ENCODE results near the gene POLE. TPM values are rescaled to one million over a fixed set of nuclear protein-coding genes. Genes with fewer than 3 reads are reported as not detected.

POLE gene
- total and polyA plus RNA-seq, 5 donors, result 10.6 to 22.1 (median 15.4) TPM

DNA sequence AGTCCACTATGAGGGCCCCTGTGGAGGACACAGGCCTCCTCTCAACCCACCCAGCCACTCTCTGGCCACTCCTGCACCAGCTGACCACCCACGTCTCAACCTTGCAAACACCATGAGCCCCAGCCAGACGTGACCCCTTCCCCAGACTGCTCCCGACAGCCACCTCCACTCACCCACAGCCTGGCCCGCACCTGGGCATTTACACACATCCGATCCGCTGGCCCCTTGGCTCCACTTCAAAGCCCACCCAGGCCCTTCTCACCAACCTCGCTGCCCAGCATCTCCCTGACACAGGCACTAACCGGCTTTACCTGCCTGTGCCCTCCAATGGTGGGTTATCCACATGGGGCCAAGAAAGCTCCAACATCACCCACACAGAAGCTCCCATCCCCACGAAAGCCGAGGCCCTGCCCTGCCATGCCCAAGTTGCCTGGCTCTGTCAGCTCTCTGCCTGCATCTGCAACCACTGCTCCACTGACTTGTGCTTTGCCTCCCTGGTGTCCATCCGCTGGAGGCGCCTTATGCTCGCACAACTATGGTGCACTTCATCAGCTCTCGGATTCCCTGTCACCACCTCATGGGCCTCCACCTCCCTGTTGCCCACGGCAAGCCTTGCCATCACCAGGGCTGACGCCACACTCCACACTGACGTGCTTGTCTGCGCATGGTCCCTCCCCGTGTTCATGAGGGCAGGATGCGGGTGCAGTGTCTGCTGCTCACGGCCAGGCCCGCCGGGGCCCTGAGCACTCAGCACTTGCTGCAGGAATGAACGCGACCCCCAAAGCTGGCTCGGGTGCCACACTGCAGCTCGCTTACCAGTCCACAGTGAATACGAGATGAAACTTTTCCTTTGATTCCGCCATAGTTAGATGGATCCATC lies 51.8 kb downstream of the POLE start:
- Histone ChIP-seq H3K27me3 (ENCODE audit: control insufficient read depth, insufficient read depth) (no peaks in the 10 kb centered on the region), H3K4me3 (ENCODE audit: low read length) (no peak overlapping the region), H3K4me1 (ENCODE audit: control insufficient read depth, insufficient read depth, low read length) (no peaks in the 10 kb centered on the region), H3K27ac (ENCODE audit: low read length) (no peak overlapping the region), H3K9me3 (ENCODE audit: control insufficient read depth, low read length) (no peaks in the 10 kb centered on the region)
- intact Hi-C loops (cut with DNase I), result no loop called here
- WGBS, result 97% methylated on average over 29 of the region's 29 CpGs
- ATAC-seq (no peak), DNase-seq (peak in 1 of 3 donors; percentile 45)

DNA sequence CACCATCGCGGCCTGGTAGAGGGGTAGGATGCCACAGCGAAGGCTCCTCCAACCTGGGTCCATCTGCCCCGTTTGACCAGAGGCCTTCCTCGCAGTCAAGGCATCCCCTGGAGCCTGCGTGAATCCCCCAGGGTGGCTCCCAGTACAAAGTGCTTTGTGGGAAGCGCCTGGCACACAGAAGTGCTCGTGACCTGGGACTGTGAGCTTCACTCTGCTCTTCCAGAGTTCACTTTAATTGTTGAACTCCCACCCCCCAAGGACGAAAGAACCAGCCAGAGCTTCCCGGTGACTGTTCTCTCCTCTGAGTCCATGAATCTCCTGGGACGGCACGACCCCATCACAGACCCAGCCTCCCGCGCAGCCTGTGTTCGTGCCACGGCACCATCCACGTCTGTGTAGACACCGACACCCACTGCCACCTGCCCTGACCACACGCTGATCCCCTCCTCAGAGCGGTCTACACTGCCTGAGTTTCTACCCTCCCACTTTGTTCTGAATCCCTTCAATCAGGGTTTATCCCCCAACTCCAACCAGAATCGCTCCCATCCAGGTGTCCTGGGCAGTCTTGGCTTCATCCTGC lies 52.6 kb downstream of the POLE start:
- Histone ChIP-seq H3K4me1 (ENCODE audit: control insufficient read depth, insufficient read depth, low read length) (no peaks in the 10 kb centered on the region), H3K27me3 (ENCODE audit: control insufficient read depth, insufficient read depth) (no peaks in the 10 kb centered on the region), H3K4me3 (ENCODE audit: low read length) (no peak overlapping the region), H3K27ac (ENCODE audit: low read length) (no peak overlapping the region), H3K9me3 (ENCODE audit: control insufficient read depth, low read length) (no peaks in the 10 kb centered on the region)
- DNase-seq (no peak), ATAC-seq (no peak)
- intact Hi-C loops (cut with DNase I), result no loop called here
- 94% methylated on average over 21 of the region's 21 CpGs for WGBS

DNA sequence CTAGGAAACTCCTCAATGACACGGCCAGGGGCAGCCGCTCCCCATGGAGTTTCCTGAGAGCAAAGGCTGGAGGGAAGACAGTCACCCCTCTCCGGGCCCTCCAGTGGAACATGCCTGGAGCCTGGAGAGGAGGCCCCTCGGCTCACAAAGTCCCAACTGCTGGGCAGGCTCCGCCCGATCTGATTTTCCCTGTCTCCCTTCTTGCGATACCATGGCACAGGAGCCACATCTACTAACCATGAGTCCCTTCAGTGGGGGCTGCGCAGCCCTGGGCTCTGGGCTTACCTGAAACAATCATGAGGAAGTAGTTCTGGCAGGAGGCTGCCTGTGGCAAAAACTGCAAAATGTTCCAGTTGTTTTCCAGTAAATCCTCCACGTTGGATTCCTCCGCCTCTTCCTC lies 53.2 kb downstream of the POLE start:
- no peaks in the 10 kb centered on the region for H3K4me1 ChIP-seq (ENCODE audit: control insufficient read depth, insufficient read depth, low read length)
- ATAC-seq (no peak), DNase-seq (peak in 1 of 3 donors; percentile 19)
- H3K9me3 ChIP-seq (ENCODE audit: control insufficient read depth, low read length), result no peaks in the 10 kb centered on the region
- intact Hi-C loops (cut with DNase I), result no loop called here
- H3K27me3 ChIP-seq (ENCODE audit: control insufficient read depth, insufficient read depth), result no peaks in the 10 kb centered on the region
- H3K4me3 ChIP-seq (ENCODE audit: low read length), result no peak overlapping the region
- 81% methylated on average over 10 of the region's 10 CpGs for WGBS
- no peak overlapping the region for H3K27ac ChIP-seq (ENCODE audit: low read length)

DNA sequence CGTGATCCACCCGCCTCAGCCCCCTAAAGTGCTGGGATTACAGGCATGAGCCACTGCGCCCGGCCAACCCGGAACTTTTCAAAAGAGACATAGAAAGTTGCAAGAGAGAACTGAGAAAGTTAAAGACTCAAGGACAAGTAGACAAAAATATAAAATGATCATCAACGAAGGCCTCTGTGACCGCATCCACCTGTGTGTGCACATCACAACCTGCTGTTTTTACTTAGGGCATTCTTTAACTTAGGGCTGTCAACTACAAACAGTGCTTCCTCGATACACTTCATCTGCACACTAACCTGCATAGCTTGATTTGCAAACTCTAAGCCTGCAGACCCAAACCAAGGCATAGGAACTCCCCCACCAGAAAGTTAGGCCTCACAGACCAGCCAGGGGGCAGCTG lies 53.7 kb downstream of the POLE start:
- Histone ChIP-seq H3K4me1 (ENCODE audit: control insufficient read depth, insufficient read depth, low read length) (no peaks in the 10 kb centered on the region), H3K27ac (ENCODE audit: low read length) (no peak overlapping the region), H3K27me3 (ENCODE audit: control insufficient read depth, insufficient read depth) (no peaks in the 10 kb centered on the region), H3K4me3 (ENCODE audit: low read length) (no peak overlapping the region), H3K9me3 (ENCODE audit: control insufficient read depth, low read length) (no peaks in the 10 kb centered on the region)
- intact Hi-C loops (cut with DNase I), result no loop called here
- ATAC-seq (no peak), DNase-seq (peak in 1 of 3 donors; percentile 26)
- WGBS, result 91% methylated on average over 8 of the region's 8 CpGs

DNA sequence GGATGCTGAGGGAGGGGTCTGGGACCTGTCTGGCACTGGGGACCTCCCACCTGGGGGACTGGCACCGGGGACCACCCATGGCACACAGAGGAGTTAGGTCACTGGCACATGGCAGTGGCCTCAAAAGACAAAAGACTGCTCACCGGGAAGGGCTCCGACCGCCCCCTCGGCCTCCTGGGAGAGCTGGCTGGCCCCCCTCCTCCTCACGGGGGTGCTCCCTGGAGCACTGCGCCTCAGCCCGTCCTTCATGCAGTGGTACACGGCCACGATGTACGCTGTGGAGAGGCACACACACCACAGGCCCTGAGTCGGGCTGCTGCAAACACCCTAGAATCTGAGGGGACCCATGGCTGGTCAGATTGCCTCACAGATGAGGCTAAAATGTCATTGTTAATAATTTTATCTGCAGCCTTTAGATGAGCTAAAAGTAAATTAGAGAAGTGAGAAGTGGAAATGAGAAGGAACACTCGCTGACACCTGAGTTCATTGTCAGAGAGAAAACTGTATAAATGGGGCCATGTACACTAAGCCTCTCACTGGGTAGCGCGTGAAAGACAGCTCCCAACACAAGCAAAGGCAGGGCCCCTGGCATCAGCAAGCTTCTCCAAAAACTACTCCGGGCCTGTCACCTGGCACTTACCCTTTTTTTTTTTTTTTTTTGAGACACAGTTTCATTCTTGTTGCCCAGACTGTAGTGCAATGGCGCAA lies 54.5 kb downstream of the POLE start:
- H3K27ac ChIP-seq (ENCODE audit: low read length), result no peak overlapping the region
- no peaks in the 10 kb centered on the region for H3K27me3 ChIP-seq (ENCODE audit: control insufficient read depth, insufficient read depth)
- ATAC-seq (no peak), DNase-seq (peak in 1 of 3 donors; percentile 11)
- intact Hi-C loops (cut with DNase I), result no loop called here
- no peaks in the 10 kb centered on the region for H3K9me3 ChIP-seq (ENCODE audit: control insufficient read depth, low read length)
- H3K4me1 ChIP-seq (ENCODE audit: control insufficient read depth, insufficient read depth, low read length), result no peaks in the 10 kb centered on the region
- WGBS, result 91% methylated on average over 17 of the region's 17 CpGs
- H3K4me3 ChIP-seq (ENCODE audit: low read length), result no peak overlapping the region

DNA sequence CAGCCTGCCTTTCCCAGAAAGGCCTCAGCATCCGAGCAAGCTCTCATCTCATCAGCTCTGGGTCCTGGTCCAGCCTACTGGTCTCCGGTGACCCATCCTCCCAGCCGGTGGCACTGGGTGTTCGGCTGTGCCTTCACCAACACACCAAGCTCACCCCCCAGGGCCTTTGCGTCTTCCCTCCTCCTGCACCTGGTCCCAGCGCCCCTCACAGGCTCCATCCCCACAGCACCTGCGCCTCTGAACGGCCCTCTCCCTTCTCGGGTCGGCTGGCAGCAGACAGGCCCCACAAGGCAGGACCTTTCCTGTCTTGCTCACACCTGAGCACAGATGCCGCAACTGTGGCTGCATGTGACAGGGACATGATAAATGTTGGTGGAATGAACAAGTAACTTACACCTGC lies 55.5 kb downstream of the POLE start:
- intact Hi-C loops (cut with DNase I), result no loop called here
- ATAC-seq, result no peak
- no peaks in the 10 kb centered on the region for H3K9me3 ChIP-seq (ENCODE audit: control insufficient read depth, low read length)
- peak in 1 of 3 donors; percentile 12 for DNase-seq
- 95% methylated on average over 11 of the region's 11 CpGs for WGBS
- no peak overlapping the region for H3K4me3 ChIP-seq (ENCODE audit: low read length)
- H3K27me3 ChIP-seq (ENCODE audit: control insufficient read depth, insufficient read depth), result no peaks in the 10 kb centered on the region
- H3K27ac ChIP-seq (ENCODE audit: low read length), result no peak overlapping the region
- no peaks in the 10 kb centered on the region for H3K4me1 ChIP-seq (ENCODE audit: control insufficient read depth, insufficient read depth, low read length)

DNA sequence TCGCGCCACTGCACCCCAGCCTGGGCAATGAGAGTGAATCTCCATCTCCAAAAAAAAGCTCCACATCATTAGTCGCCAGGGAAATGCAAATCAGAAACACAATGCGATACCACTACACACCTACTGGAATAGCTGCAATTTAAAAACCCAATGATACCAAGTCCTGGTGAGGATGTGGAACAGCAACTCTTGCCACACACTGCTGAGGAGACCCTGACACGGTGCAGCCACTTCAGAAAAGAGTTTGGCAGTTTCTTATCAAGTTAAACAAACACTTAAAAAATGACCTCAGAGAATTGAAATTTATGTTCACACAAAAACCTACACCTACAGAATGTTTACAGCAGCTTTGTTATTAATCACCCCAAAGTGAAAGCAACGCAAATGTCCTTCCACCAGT lies 56.5 kb downstream of the POLE start:
- intact Hi-C loops (cut with DNase I), result no loop called here
- DNase-seq, result no peak
- WGBS, result 90% methylated on average over 6 of the region's 6 CpGs

DNA sequence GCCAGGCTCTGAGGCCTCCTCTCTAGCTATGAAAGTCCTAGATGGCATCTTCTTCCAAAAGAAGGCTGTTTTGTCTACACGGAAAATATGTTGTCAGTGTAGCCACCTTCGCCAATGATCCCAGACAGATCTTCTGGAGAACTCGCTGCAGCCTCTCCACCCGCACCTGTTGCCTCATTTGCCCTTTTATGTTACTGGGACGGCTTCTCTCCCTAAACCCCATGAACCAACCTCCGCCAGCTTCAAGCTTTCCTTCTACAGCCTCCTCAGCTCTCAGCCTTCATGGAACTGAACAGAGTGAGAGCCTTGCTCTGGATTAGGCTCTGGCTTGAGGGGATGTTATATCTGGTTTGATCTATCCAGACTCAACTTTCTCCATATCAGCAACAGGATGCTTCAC lies 57.8 kb downstream of the POLE start:
- H3K4me3 ChIP-seq (ENCODE audit: low read length), result no peak overlapping the region
- no peaks in the 10 kb centered on the region for H3K9me3 ChIP-seq (ENCODE audit: control insufficient read depth, low read length)
- intact Hi-C loops (cut with DNase I), result no loop called here
- no peak overlapping the region for H3K27ac ChIP-seq (ENCODE audit: low read length)
- no peak for DNase-seq
- no peaks in the 10 kb centered on the region for H3K27me3 ChIP-seq (ENCODE audit: control insufficient read depth, insufficient read depth)
- WGBS, result over 99% methylated on average over 6 of the region's 6 CpGs
- ATAC-seq, result no peak
- no peaks in the 10 kb centered on the region for H3K4me1 ChIP-seq (ENCODE audit: control insufficient read depth, insufficient read depth, low read length)

More for the DNA sequence above, 56.5 kb downstream of the POLE start:
- Histone ChIP-seq H3K27me3 (ENCODE audit: control insufficient read depth, insufficient read depth) (no peaks in the 10 kb centered on the region), H3K27ac (ENCODE audit: low read length) (no peak overlapping the region), H3K4me1 (ENCODE audit: control insufficient read depth, insufficient read depth, low read length) (no peaks in the 10 kb centered on the region), H3K4me3 (ENCODE audit: low read length) (no peak overlapping the region), H3K9me3 (ENCODE audit: control insufficient read depth, low read length) (no peaks in the 10 kb centered on the region)
- no peak for ATAC-seq

DNA sequence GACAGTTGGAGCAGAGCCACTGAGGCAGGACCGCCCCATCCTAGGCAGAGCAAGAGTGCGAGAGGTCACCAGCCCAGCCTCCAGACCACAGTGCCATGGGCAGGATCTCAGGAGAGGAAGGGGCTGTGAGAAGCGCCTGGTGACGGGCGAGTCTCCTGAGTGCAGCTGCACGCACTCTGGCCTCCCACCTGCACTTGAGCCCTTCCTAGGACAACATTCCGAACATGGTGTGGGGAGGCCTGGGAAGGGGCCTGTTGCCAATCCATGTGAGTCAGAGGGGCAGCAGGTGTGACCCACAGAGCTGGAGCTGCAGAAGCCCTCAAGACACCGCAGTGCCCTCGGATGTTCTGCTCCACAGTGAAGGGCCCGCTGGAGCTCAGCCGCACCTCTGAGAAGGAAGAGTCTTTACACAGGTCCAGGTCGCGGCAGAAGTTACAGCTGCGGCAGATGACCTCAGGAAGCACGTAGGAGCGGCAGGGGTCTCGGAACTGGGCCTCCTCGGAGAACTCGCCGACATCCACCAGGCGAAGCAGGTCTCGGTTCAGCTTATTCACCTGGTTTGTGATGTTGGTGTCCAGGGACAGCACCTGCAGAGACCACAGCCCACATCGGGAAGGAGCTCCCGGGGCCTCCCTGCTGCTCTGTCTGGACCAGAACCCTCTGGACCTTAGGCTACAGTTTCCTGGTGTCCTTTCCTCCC lies 61.3 kb downstream of the POLE start:
- H3K27me3 ChIP-seq (ENCODE audit: control insufficient read depth, insufficient read depth), result no peaks in the 10 kb centered on the region
- H3K4me1 ChIP-seq (ENCODE audit: control insufficient read depth, insufficient read depth, low read length), result no peaks in the 10 kb centered on the region
- no peak overlapping the region for H3K27ac ChIP-seq (ENCODE audit: low read length)
- DNase-seq (peak in 1 of 3 donors; percentile 39), ATAC-seq (no peak)
- intact Hi-C loops (cut with DNase I), result no loop called here
- no peaks in the 10 kb centered on the region for H3K9me3 ChIP-seq (ENCODE audit: control insufficient read depth, low read length)
- no peak overlapping the region for H3K4me3 ChIP-seq (ENCODE audit: low read length)
- 94% methylated on average over 24 of the region's 24 CpGs for whole genome bisulfite sequencing

DNA sequence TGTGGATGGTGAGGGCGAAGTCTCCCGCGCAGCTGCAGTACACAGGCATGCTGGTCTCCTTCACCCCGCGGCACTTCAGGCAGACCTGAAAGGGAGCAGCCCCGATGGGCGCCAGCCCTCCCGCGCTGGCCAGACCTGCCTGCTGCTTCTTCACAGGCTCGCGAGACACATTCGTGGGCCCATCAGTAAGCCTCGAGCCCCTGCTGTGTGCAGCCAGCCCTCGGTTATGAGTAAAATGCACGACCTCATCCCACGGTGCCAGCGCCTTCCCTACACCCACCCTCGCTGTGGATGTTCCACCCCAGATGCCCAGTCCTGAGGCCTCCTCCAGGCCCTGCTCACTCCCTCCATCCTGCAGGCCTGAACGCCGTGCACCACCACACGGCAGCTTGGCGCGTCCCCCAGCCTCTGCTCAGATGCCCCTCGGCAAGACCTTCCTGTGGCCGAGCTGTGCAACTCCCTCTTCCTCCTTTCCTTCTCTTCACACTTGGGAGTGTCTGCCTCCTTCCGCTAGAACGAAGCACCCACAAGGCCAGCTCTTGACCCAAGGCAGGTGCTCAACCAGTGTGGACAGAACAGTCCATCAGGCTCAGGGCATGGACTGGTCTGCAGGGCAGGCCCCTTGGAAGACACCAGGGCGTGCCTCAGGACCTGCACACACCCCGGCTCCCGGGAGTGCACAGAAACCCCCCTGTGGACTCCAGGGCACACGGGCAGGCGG lies 62.1 kb downstream of the POLE start:
- intact Hi-C loops (cut with DNase I), result no loop called here
- ATAC-seq, result no peak

More for the DNA sequence above, 62.1 kb downstream of the POLE start:
- Histone ChIP-seq H3K4me3 (ENCODE audit: low read length) (no peak overlapping the region), H3K27me3 (ENCODE audit: control insufficient read depth, insufficient read depth) (no peaks in the 10 kb centered on the region), H3K4me1 (ENCODE audit: control insufficient read depth, insufficient read depth, low read length) (no peaks in the 10 kb centered on the region), H3K9me3 (ENCODE audit: control insufficient read depth, low read length) (no peaks in the 10 kb centered on the region), H3K27ac (ENCODE audit: low read length) (no peak overlapping the region)
- WGBS, result 92% methylated on average over 32 of the region's 32 CpGs
- DNase-seq, result peak in 1 of 3 donors; percentile 35

Measured in right cardiac atrium (tissue), 5 donors.